Thyroid gland (tissue), 4 donors: ENCODE results near the gene GIT2.

Experiments
- POLR2A ChIP-seq, 2 donors: fragments of 450-650 bp; IDR thresholded peaks; one replicate each; pipeline ENCODE4 v1.6.1; 2017; ENCODE audit warnings: antibody characterized with exemption in 2 of 2, mild to moderate bottlenecking in 2 of 2, moderate library complexity in 1 of 2
- TF ChIP-seq, protein P1 (sequence below), 6 experiments: fragments of 200-600 bp in 3 of 6; fragments of 450-650 bp in 3 of 6; sonication (generic) in 3 of 6; IDR thresholded peaks; one replicate each; pipeline ENCODE4 v1.5.1; 2016 to 2019; ENCODE audit warnings: antibody characterized with exemption in 6 of 6, mild to moderate bottlenecking in 2 of 6, inconsistent platforms in 1 of 6, moderate library complexity in 1 of 6

DNA sequence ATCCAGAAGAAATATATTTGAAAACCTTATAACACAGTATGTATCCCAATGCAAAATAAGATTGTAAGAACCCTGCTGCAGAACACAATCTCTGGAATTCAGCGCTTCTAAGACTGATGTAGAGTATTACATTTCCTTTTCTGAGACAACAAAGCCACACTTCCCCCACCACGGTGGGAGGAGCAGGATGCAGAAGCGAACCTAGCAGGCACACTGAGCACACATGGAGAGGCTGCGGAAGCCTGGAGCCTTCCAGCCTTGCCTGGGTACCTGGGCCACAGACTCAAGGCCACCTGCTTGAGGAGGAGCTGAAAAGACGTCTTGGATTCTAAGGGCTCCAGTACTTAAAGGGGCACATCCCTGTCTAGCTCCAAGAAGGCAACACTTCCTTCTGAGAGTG is 49.7 kb downstream of the GIT2 start:
- TF ChIP-seq, protein P1, sequence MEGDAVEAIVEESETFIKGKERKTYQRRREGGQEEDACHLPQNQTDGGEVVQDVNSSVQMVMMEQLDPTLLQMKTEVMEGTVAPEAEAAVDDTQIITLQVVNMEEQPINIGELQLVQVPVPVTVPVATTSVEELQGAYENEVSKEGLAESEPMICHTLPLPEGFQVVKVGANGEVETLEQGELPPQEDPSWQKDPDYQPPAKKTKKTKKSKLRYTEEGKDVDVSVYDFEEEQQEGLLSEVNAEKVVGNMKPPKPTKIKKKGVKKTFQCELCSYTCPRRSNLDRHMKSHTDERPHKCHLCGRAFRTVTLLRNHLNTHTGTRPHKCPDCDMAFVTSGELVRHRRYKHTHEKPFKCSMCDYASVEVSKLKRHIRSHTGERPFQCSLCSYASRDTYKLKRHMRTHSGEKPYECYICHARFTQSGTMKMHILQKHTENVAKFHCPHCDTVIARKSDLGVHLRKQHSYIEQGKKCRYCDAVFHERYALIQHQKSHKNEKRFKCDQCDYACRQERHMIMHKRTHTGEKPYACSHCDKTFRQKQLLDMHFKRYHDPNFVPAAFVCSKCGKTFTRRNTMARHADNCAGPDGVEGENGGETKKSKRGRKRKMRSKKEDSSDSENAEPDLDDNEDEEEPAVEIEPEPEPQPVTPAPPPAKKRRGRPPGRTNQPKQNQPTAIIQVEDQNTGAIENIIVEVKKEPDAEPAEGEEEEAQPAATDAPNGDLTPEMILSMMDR (IDR thresholded peaks at IDR 0.05): no peak
- TF ChIP-seq POLR2A (IDR thresholded peaks at IDR 0.05): peak in 1 of 2 donors; percentile 51
